Panc1 (cell line): ENCODE measurements around the gene STAC. TPM values are rescaled to one million over a fixed set of nuclear protein-coding genes. Genes with fewer than 3 reads are reported as not detected.

Experiments used
- ATAC-seq: fragments of 200-7000 bp; cut with Tn5 transposase; 2 replicates; pipeline ENCODE4 v1.9.1; 2020; ENCODE audit warnings: mild to moderate bottlenecking, moderate library complexity
- BruUV-seq: library from RNA; stranded (reverse); fragments of 400-500 nt; replicated peaks from 2 replicates; lab custom pipeline; 2021; lab: Mats Ljungman, UMichigan
- CTCF ChIA-PET: fragments of 300-600 bp; sonication (Branson Sonifier 250); formaldehyde crosslinking; loops from one replicate; lab custom pipeline; 2022; ENCODE audit warnings: antibody characterized with exemption; lab: Charles Lee
- POLR2A ChIA-PET: fragments of 300-600 bp; sonication (Branson Sonifier 250); formaldehyde crosslinking; loops from one replicate; lab custom pipeline; 2022; ENCODE audit warnings: antibody characterized with exemption; lab: Charles Lee
- DNase-seq: peaks from one replicate; pipeline ENCODE4 v3.0.0-alpha.2; 2010; ENCODE audit warnings: low read depth, low spot score
- H3K27ac ChIP-seq: 2 replicates; pipeline ENCODE4 v1.5.1; 2011; ENCODE audit warnings: mild to moderate bottlenecking, low read length, inconsistent platforms
- H3K27me3 ChIP-seq: fragments of 200-500 bp; sonication (Bioruptor generic); 2 replicates; pipeline ENCODE4 v1.6.0; 2014; ENCODE audit warnings: low read length, inconsistent platforms; ENCODE audit not compliant: control insufficient read depth, insufficient read depth
- H3K36me3 ChIP-seq: fragments of 200-500 bp; sonication (Bioruptor generic); 2 replicates; pipeline ENCODE4 v1.5.1; 2014; ENCODE audit warnings: inconsistent platforms, mild to moderate bottlenecking, low read length, moderate library complexity; ENCODE audit not compliant: control insufficient read depth, insufficient read depth
- H3K4me1 ChIP-seq: 2 replicates; pipeline ENCODE4 v1.5.1; 2011; ENCODE audit warnings: inconsistent platforms, mild to moderate bottlenecking, low read length, moderate library complexity; ENCODE audit not compliant: control insufficient read depth, insufficient read depth
- H3K4me3 ChIP-seq, 2 experiments: 2 replicates each; pipeline ENCODE4 v1.5.1; 2011 to 2012; ENCODE audit warnings: low read depth in 2 of 2, low read length in 2 of 2, mild to moderate bottlenecking in 2 of 2, inconsistent platforms in 1 of 2, moderate library complexity in 1 of 2
- H3K9me3 ChIP-seq: fragments of 200-500 bp; sonication (Bioruptor generic); 2 replicates; pipeline ENCODE4 v1.5.1; 2014; ENCODE audit warnings: low read depth, mild to moderate bottlenecking, inconsistent platforms, low read length, moderate library complexity; ENCODE audit not compliant: control insufficient read depth, insufficient read depth
- POLR2AphosphoS5 ChIP-seq: IDR thresholded peaks from 2 replicates; pipeline ENCODE4 v1.6.1; 2012; ENCODE audit warnings: mild to moderate bottlenecking, low read depth, low read length, moderate library complexity
- SIN3A ChIP-seq: IDR thresholded peaks from 2 replicates; pipeline ENCODE4 v1.6.1; 2012; ENCODE audit warnings: low read depth, mild to moderate bottlenecking, low read length, moderate library complexity, borderline replicate concordance; ENCODE audit not compliant: insufficient read depth
- TCF7L2 ChIP-seq: IDR thresholded peaks from 2 replicates; pipeline ENCODE4 v1.6.1; 2011; ENCODE audit warnings: mild to moderate bottlenecking, low read depth, low read length, inconsistent platforms
- in situ Hi-C: cut with HindIII; loops from 2 replicates; pipeline ENCODE4 v1.10.0; 2016; ENCODE audit warnings: low sequenced_read_pairs, low pct_unique_long_range_greater_than_20kb
- intact Hi-C: fragments of 100-400 bp; cut with micrococcal nuclease; formaldehyde crosslinking; loops from one replicate; pipeline ENCODE4 v1.10.0; 2022; ENCODE audit not compliant: unreplicated experiment
- total RNA-seq: library from RNA; stranded (reverse); gene quantifications from one replicate; pipeline ENCODE4 v1.2.1, GENCODE V29; 2021; ENCODE audit not compliant: unreplicated experiment
- TF ChIP-seq, protein P1 (sequence below): fragments of 450-650 bp; IDR thresholded peaks from 2 replicates; pipeline ENCODE4 v1.5.1; 2017; ENCODE audit warnings: mild to moderate bottlenecking
- TF ChIP-seq, protein P2 (sequence below), 2 experiments: IDR thresholded peaks; 2 replicates each; pipeline ENCODE4 v1.6.1; 2011 to 2012; ENCODE audit warnings: low read depth in 2 of 2, control low read depth in 1 of 2, low read length in 1 of 2, mild to moderate bottlenecking in 1 of 2, moderate library complexity in 1 of 2; ENCODE audit not compliant: insufficient read depth in 1 of 2

STAC gene
- total RNA-seq, 1 experiment from 2014 or later = 18.8 TPM

DNA sequence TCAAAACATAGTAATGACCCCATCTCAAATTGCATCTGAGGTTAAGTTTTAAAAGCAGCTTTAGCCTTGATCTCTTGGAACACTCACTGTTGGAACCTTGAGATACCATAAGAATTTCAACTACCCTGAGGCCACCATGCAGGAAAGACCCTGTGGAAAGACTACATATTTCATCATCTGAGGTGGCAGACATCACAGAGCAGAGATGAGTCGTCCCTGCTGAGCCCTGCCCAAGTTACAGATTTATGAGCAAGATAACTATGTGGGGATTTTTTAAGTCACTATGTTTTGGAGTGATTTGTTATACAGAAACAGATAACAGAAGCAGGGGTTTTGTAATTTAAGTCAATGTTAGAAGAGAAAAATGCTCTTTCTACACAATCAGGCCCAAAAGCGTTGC is 168.4 kb downstream of the STAC start:
- ATAC-seq = no peak
- Histone ChIP-seq H3K9me3 (no peaks in the 10 kb centered on the region), H3K4me1 (no peaks in the 10 kb centered on the region), H3K36me3 (no peaks in the 10 kb centered on the region), H3K4me3 (no peak overlapping the region), H3K27ac (no peak overlapping the region), H3K27me3 (no peaks in the 10 kb centered on the region)
- ChIA-PET POLR2A (no interaction called here), CTCF (no interaction called here)
- no TSS peak for BruUV-seq
- DNase-seq = no peak
- TF ChIP-seq, protein P1, sequence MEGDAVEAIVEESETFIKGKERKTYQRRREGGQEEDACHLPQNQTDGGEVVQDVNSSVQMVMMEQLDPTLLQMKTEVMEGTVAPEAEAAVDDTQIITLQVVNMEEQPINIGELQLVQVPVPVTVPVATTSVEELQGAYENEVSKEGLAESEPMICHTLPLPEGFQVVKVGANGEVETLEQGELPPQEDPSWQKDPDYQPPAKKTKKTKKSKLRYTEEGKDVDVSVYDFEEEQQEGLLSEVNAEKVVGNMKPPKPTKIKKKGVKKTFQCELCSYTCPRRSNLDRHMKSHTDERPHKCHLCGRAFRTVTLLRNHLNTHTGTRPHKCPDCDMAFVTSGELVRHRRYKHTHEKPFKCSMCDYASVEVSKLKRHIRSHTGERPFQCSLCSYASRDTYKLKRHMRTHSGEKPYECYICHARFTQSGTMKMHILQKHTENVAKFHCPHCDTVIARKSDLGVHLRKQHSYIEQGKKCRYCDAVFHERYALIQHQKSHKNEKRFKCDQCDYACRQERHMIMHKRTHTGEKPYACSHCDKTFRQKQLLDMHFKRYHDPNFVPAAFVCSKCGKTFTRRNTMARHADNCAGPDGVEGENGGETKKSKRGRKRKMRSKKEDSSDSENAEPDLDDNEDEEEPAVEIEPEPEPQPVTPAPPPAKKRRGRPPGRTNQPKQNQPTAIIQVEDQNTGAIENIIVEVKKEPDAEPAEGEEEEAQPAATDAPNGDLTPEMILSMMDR = no peak
- TF ChIP-seq, protein P2, sequence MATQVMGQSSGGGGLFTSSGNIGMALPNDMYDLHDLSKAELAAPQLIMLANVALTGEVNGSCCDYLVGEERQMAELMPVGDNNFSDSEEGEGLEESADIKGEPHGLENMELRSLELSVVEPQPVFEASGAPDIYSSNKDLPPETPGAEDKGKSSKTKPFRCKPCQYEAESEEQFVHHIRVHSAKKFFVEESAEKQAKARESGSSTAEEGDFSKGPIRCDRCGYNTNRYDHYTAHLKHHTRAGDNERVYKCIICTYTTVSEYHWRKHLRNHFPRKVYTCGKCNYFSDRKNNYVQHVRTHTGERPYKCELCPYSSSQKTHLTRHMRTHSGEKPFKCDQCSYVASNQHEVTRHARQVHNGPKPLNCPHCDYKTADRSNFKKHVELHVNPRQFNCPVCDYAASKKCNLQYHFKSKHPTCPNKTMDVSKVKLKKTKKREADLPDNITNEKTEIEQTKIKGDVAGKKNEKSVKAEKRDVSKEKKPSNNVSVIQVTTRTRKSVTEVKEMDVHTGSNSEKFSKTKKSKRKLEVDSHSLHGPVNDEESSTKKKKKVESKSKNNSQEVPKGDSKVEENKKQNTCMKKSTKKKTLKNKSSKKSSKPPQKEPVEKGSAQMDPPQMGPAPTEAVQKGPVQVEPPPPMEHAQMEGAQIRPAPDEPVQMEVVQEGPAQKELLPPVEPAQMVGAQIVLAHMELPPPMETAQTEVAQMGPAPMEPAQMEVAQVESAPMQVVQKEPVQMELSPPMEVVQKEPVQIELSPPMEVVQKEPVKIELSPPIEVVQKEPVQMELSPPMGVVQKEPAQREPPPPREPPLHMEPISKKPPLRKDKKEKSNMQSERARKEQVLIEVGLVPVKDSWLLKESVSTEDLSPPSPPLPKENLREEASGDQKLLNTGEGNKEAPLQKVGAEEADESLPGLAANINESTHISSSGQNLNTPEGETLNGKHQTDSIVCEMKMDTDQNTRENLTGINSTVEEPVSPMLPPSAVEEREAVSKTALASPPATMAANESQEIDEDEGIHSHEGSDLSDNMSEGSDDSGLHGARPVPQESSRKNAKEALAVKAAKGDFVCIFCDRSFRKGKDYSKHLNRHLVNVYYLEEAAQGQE (IDR thresholded peaks at IDR 0.05; ENCODE audit: insufficient read depth in 1 of 2, low read depth in 2 of 2, low read length in 1 of 2) = no peak
- TF ChIP-seq POLR2AphosphoS5 (no peak), SIN3A (no peak), TCF7L2 (no peak)
- in situ Hi-C loops = no loop called here
- intact Hi-C loops = loop anchor here (10.0 kb wide), 1 partner anchor 424 kb away; no protein-coding TSS in a partner anchor

DNA sequence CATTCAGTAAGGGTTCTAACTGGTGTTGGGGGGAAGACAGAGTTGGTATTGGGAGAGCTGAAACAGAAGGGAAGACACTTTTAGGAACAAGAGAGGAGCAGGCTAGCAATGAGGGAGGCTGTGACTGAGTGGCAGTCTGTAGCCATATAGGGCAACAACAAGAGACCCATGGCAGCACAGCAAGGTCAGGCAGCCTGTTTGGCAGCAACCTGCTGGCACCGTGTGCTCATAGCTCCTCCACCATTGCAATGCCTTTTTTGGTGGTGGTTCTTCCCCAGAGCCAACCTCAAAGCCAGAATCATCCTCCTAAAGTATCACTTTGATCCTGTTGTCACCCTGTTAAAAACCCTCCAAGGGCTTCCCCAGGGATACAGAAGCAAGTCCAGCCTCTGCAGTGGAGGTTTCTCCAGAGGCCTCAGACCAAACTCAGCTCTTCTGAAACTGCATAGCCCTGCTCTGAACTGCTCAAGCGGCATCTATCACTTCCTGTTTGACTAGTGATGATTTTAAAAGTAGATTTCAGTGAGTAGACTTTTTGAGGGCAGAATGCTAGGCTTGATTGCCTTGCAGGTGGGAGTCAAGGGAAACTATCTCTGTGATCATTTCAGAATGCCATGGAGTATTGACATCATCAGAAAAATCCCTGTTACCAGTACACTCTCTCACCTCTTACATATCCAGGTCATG is 176.9 kb downstream of the STAC start:
- BruUV-seq = no TSS peak
- DNase-seq = no peak

More for the DNA sequence above, 176.9 kb downstream of the STAC start:
- H3K27me3 ChIP-seq = no peaks in the 10 kb centered on the region
- intact Hi-C loops = no loop called here
- no peak overlapping the region for H3K4me3 ChIP-seq
- in situ Hi-C loops = no loop called here
- no peaks in the 10 kb centered on the region for H3K36me3 ChIP-seq
- ATAC-seq = no peak
- H3K4me1 ChIP-seq = no peaks in the 10 kb centered on the region
- ChIA-PET CTCF (no interaction called here), POLR2A (no interaction called here)
- no peaks in the 10 kb centered on the region for H3K9me3 ChIP-seq
- TF ChIP-seq, protein P2 (IDR thresholded peaks at IDR 0.05; ENCODE audit: insufficient read depth in 1 of 2, low read depth in 2 of 2, low read length in 1 of 2) = no peak
- TF ChIP-seq, protein P1 = no peak
- TF ChIP-seq SIN3A (no peak), POLR2AphosphoS5 (no peak), TCF7L2 (no peak)
- H3K27ac ChIP-seq = no peak overlapping the region
